GM23248 (cell line): ENCODE results near the gene MAGI1.

ENCODE experiments used
- EZH2 ChIP-seq: fragments of 200-600 bp; sonication (generic); IDR thresholded peaks from 2 replicates; pipeline ENCODE4 v1.6.1; 2018; ENCODE audit warnings: antibody characterized with exemption, mild to moderate bottlenecking; ENCODE audit not compliant: insufficient read depth, poor library complexity, severe bottlenecking
- EZH2phosphoT487 ChIP-seq: fragments of 200-600 bp; sonication (generic); IDR thresholded peaks from 2 replicates; pipeline ENCODE4 v1.6.1; 2018; ENCODE audit warnings: antibody characterized with exemption, moderate library complexity, mild to moderate bottlenecking, low read depth; ENCODE audit not compliant: insufficient read depth

DNA sequence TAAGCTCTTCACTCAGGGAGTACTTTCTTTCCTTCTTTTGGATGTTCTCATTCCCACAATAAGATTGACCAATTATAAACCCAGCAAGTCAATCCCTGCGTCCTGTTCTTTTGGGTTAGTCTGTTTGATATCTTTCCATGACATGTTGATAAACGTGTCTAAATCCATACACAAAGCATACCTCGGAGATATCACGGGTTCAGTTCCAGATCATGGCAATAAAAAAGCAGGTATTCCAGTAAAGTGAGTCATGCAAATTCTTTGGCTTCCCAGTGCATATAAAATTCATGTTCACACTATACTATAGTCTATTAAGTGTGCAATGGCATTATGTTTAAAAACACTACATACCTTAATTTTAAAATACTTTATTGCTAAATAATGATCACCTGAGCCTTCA is 667.7 kb downstream of the MAGI1 start:
- TF ChIP-seq EZH2 (no peak), EZH2phosphoT487 (no peak)
